ENCODE data around the gene MAP4K4. TPM values are rescaled to one million over a fixed set of nuclear protein-coding genes. Genes with fewer than 3 reads are reported as not detected.

The MAP4K4 gene
- total and polyA plus RNA-seq, 2 of the 13 experiments (the other 11 are each of a cell fraction or from before 2014, with no cell fraction given): 105 to 264 TPM

- TF ChIP-seq PRDM4 (CRISPR knock-in tag; IDR thresholded peaks at IDR 0.05; ENCODE audit: borderline replicate concordance): no peak
- TF ChIP-seq FIP1L1 (IDR thresholded peaks at IDR 0.05; ENCODE audit: borderline replicate concordance, insufficient read depth, low read depth, low read length): no peak
- TF ChIP-seq MTF1 (CRISPR knock-in tag; IDR thresholded peaks at IDR 0.05): no peak
- TF ChIP-seq TERF1 (CRISPR knock-in tag; IDR thresholded peaks at IDR 0.05): no peak
- TF ChIP-seq MNT (IDR thresholded peaks at IDR 0.05): no peak
- peak; percentile 93 for TF ChIP-seq ZNF503 (CRISPR knock-in tag; IDR thresholded peaks at IDR 0.05)
- TF ChIP-seq CSRNP2 (CRISPR knock-in tag; conservative IDR thresholded peaks at IDR 0.05; ENCODE audit: low read depth): no peak
- TF ChIP-seq PRDM15 (CRISPR knock-in tag; IDR thresholded peaks at IDR 0.05): no peak
- no peak for TF ChIP-seq ZBTB2 (CRISPR knock-in tag; IDR thresholded peaks at IDR 0.05; ENCODE audit: low read depth)
- no peak for TF ChIP-seq ZNF350 (CRISPR knock-in tag; IDR thresholded peaks at IDR 0.05; ENCODE audit: borderline replicate concordance, low read depth)
- TF ChIP-seq ZSCAN22 (CRISPR knock-in tag; IDR thresholded peaks at IDR 0.05): no peak
- TF ChIP-seq TEAD2 (CRISPR knock-in tag; IDR thresholded peaks at IDR 0.05): no peak
These were observed 69.6 kb downstream of the MAP4K4 start (continued) for GRCh38 chr2:101766871-101767739.
